Umbilical cord (tissue), 2 donors: ENCODE measurements around the gene ARHGEF25. TPM values are rescaled to one million over a fixed set of nuclear protein-coding genes. Genes with fewer than 3 reads are reported as not detected.
A peak's percentile ranks its signal among the peaks of the same experiment; 100 is the strongest.
"Not testable (repeated sequence)": the region's sequence is repeated elsewhere in the genome, so short reads cannot be mapped to it uniquely, and the experiment has no call there.

Experiments
- DNase-seq: peaks from one replicate; pipeline ENCODE4 v3.0.0-alpha.2; 2015; ENCODE audit warnings: low spot score
- total RNA-seq: library from RNA; depleted of rRNA; stranded (reverse); fragments of >200 nt; gene quantifications from one replicate; pipeline ENCODE4 v1.2.3, GENCODE V29; 2014; ENCODE audit warnings: low replicate concordance; ENCODE audit not compliant: insufficient read depth

ARHGEF25 gene
- total RNA-seq, 1 donor from 2014 or later: 101 TPM

GRCh38 chr12:57585156-57585555, 26.1 kb upstream of the ARHGEF25 start:
- DNase-seq: no peak

GRCh38 chr12:57586128-57586527, 25.1 kb upstream of the ARHGEF25 start:
- DNase-seq: no peak

GRCh38 chr12:57586832-57587429, 24.3 kb upstream of the ARHGEF25 start:
- no peak for DNase-seq

GRCh38 chr12:57588951-57589610, 22.2 kb upstream of the ARHGEF25 start:
- not testable (repeated sequence) for DNase-seq

GRCh38 chr12:57590479-57590863, 20.8 kb upstream of the ARHGEF25 start:
- no peak for DNase-seq

- DNase-seq: peak; percentile 78
Measured at GRCh38 chr12:57590864-57591781, 20.1 kb upstream of the ARHGEF25 start, which contains the start of gene PIP4K2C. TSS of gene PIP4K2C (plus strand) at chr12:57591192. CDS start at chr12:57591290, 98 bp downstream.

GRCh38 chr12:57591782-57592325, 19.4 kb upstream of the ARHGEF25 start:
- DNase-seq: no peak

GRCh38 chr12:57592551-57593165, 18.6 kb upstream of the ARHGEF25 start:
- DNase-seq: no peak

- DNase-seq: no peak
Measured at GRCh38 chr12:57593187-57593586, 18.0 kb upstream of the ARHGEF25 start.

- no peak for DNase-seq
Measured at GRCh38 chr12:57600395-57600794, 10.8 kb upstream of the ARHGEF25 start.

GRCh38 chr12:57602544-57602943, 8.7 kb upstream of the ARHGEF25 start:
- no peak for DNase-seq

GRCh38 chr12:57603324-57603723, 7.9 kb upstream of the ARHGEF25 start:
- DNase-seq: no peak

GRCh38 chr12:57603815-57604453, 7.3 kb upstream of the ARHGEF25 start:
- DNase-seq: peak; percentile 90

GRCh38 chr12:57604454-57604991, 6.7 kb upstream of the ARHGEF25 start, which contains the start of gene DTX3:
TSS of gene DTX3 (plus strand) at chr12:57604824. CDS start at chr12:57606518, 1,694 bp downstream.
- DNase-seq: peak; percentile 64

GRCh38 chr12:57604992-57605810, 6.0 kb upstream of the ARHGEF25 start:
- peak; percentile 50 for DNase-seq

- DNase-seq: no peak
Measured at GRCh38 chr12:57605811-57606311, 5.4 kb upstream of the ARHGEF25 start.

GRCh38 chr12:57606399-57606798, 4.8 kb upstream of the ARHGEF25 start:
- DNase-seq: no peak

- DNase-seq: no peak
Measured at GRCh38 chr12:57606821-57607220, 4.4 kb upstream of the ARHGEF25 start.

GRCh38 chr12:57607958-57608663, 3.1 kb upstream of the ARHGEF25 start:
- DNase-seq: no peak
